ENCODE measurements around the gene ARHGEF6.

DNA sequence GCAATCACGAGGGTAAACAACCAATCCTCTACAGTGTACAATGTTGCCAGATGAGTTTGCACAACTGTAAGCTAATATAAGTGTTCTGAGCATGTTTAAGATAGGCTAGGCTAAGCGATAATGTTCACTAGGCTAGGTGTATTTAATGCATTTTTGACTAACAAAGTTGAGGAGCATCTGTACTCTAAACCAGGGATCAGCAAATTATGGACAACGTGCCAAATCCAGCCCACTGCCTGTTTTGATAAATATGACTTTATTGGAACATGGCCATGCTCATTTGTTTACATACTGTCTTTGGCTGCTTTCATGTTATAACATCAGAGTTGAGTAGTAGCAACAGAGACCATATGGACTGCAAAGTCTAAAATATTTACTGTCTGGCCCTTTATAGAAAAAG lies 46.3 kb upstream of the ARHGEF6 start:
- TF ChIP-seq CTCF (IDR thresholded peaks at IDR 0.05; ENCODE audit: poor library complexity) (no peak), EZH2 (IDR thresholded peaks at IDR 0.05; ENCODE audit: borderline replicate concordance) (no peak), EZH2phosphoT487 (IDR thresholded peaks at IDR 0.05; ENCODE audit: low read depth, severe bottlenecking, unreplicated experiment) (no peak)

Data from hepatocyte (in vitro differentiated cells).